Muscle of leg (tissue), 11 donors: ENCODE measurements around the gene YAF2. TPM values are rescaled to one million over a fixed set of nuclear protein-coding genes. Genes with fewer than 3 reads are reported as not detected.
"Not testable (repeated sequence)": the region's sequence is repeated elsewhere in the genome, so short reads cannot be mapped to it uniquely, and the experiment has no call there.

Source experiments
- DNase-seq: peaks from one replicate; pipeline ENCODE4 v3.0.0; 2013
- H3K27ac ChIP-seq: one replicate; pipeline ENCODE4 v1.5.1; 2013; ENCODE audit warnings: mild to moderate bottlenecking, low read length, control low read depth
- H3K27me3 ChIP-seq: one replicate; pipeline ENCODE4 v1.6.1; 2013; ENCODE audit warnings: low read length; ENCODE audit not compliant: control insufficient read depth, insufficient read depth
- H3K36me3 ChIP-seq: one replicate; pipeline ENCODE4 v1.6.1; 2013; ENCODE audit warnings: low read length; ENCODE audit not compliant: control insufficient read depth, insufficient read depth
- H3K4me1 ChIP-seq: one replicate; pipeline ENCODE4 v1.6.1; 2013; ENCODE audit warnings: low read length; ENCODE audit not compliant: control insufficient read depth, insufficient read depth
- H3K4me3 ChIP-seq: one replicate; pipeline ENCODE4 v1.5.1; 2013; ENCODE audit warnings: low read length, control low read depth
- H3K9me3 ChIP-seq: replicated peaks from 2 replicates; pipeline ENCODE4 v1.6.1; 2013; ENCODE audit warnings: low read depth, low read length; ENCODE audit not compliant: control insufficient read depth
- WGBS: methylation state at CpG from one replicate; pipeline ENCODE4 v1.1.5; 2013; ENCODE audit warnings: missing lambda C conversion rate; ENCODE audit not compliant: insufficient coverage; 5-methylcytosine and 5-hydroxymethylcytosine counted together
- polyA plus RNA-seq, 8 donors: library from polyadenylated mRNA; unstranded; fragments of 120-200 nt; gene quantifications; one replicate each; pipeline versions ENCODE4 v1.2.1 to v1.2.3, GENCODE V29; 2013; ENCODE audit warnings: inconsistent platforms in 1 of 8, low replicate concordance in 1 of 8; ENCODE audit not compliant: insufficient read length in 8 of 8, insufficient read depth in 1 of 8
- total RNA-seq: library from RNA; stranded (reverse); fragments of 120-200 nt; gene quantifications from one replicate; pipeline ENCODE4 v1.2.4, GENCODE V29; 2013

Gene YAF2
- total and polyA plus RNA-seq, 9 donors = 21.7 to 33.2 (median 25.1) TPM

GRCh38 chr12:42234970-42235369 is 3.1 kb downstream of the YAF2 start:
- Histone ChIP-seq H3K36me3 (peaks cover 10% of the 10 kb centered on the region), H3K4me1 (peaks cover 10% of the 10 kb centered on the region), H3K27me3 (no peaks in the 10 kb centered on the region), H3K4me3 (no peak overlapping the region), H3K9me3 (no peaks in the 10 kb centered on the region), H3K27ac (no peak overlapping the region)
- peak; percentile 12 for DNase-seq
- no CpG with 5 or more reads among the region's 2 CpGs for WGBS

DNA sequence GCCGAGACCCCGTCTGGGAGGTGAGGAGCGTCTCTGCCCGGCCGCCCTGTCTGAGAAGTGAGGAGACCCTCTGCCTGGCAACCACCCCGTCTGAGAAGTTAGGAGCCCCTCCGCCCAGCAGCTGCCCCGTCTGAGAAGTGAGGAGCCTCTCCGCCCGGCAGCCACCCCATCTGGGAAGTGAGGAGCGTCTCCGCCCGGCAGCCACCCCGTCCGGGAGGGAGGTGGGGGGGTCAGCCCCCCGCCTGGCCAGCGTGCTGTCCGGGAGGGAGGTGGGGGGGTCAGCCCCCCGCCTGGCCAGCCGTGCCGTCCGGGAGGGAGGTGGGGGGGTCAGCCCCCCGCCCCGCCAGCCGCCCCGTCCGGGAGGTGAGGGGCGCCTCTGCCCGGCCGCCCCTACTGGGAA is 10.5 kb downstream of the YAF2 start:
- H3K27ac ChIP-seq, H3K9me3 ChIP-seq, H3K4me3 ChIP-seq, H3K36me3 ChIP-seq, H3K4me1 ChIP-seq, H3K27me3 ChIP-seq, DNase-seq: not testable (repeated sequence)
- 93% methylated on average over 3 of the region's 30 CpGs for WGBS

DNA sequence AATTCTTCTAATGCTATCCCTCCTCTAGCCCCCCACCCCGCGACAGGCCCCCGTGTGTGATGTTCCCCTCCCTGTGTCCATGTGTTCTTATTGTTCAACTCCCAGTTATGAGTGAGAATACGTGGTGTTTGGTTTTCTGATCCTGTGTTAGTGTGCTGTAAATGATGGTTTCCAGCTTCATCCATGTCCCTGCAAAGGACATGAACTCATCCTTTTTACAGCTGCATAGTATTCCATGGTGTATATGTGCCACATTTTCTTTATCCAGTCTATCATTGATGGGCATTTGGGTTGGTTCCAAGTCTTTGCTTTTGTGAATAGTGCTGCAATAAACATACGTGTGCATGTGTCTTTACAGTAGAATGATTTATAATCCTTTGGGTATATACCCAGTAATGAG is 13.5 kb downstream of the YAF2 start:
- DNase-seq, H3K9me3 ChIP-seq, H3K27ac ChIP-seq, H3K4me3 ChIP-seq, H3K27me3 ChIP-seq, H3K36me3 ChIP-seq, H3K4me1 ChIP-seq: not testable (repeated sequence)
- no CpG with 5 or more reads among the region's 5 CpGs for WGBS

DNA sequence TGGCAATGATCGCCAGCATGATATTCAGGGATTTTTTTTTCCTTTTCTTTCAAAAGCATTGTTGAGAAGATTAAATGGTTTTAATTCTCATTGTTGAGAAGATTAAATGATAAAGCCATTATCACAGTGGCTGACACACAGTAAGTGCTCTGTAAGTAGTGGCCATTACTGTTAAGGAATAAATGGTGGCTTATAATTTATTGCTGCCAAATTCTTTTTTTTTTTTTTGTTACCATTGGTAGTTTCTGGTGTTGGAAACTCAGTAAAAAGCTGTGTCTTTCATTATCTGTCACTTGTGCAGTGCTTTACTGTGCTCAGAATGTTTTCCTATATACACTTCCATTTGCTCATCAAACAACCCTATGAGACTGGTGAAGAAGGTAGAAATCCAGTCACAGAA is 15.3 kb downstream of the YAF2 start:
- Histone ChIP-seq H3K36me3 (peaks cover 3% of the 10 kb centered on the region), H3K27ac (no peak overlapping the region), H3K4me3 (no peak overlapping the region), H3K9me3 (peaks cover 4% of the 10 kb centered on the region), H3K27me3 (no peaks in the 10 kb centered on the region), H3K4me1 (no peaks in the 10 kb centered on the region)
- WGBS = no CpG with 5 or more reads among the region's 1 CpG
- no peak for DNase-seq

- H3K36me3 ChIP-seq = peaks cover 3% of the 10 kb centered on the region
- H3K4me3 ChIP-seq = no peak overlapping the region
- H3K9me3 ChIP-seq = peaks cover 4% of the 10 kb centered on the region
- no peak overlapping the region for H3K27ac ChIP-seq
- DNase-seq = no peak
- WGBS = no CpG with 5 or more reads among the region's 2 CpGs
- no peaks in the 10 kb centered on the region for H3K4me1 ChIP-seq
- H3K27me3 ChIP-seq = no peaks in the 10 kb centered on the region
Measured at GRCh38 chr12:42221726-42222125, 16.3 kb downstream of the YAF2 start.

DNA sequence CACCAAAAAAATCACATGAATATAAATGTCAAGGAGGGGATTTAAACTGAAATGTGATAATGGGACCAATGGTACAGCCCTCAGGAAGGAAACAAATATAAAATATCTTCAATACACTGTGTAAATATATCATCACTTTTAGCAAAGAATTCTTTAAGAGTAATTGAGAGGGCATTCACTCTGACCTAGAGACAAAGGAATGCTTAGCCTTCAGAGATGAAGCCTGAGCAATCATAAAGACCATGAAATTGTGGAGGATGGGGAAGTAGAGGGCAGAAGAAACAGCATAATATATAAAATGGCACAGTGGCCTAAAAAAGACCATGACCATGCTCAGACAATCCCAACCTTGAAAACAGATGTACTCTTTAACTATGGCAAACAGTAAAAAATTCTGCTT is 20.4 kb downstream of the YAF2 start:
- no peaks in the 10 kb centered on the region for H3K36me3 ChIP-seq
- no peak for DNase-seq
- H3K9me3 ChIP-seq = no peaks in the 10 kb centered on the region
- H3K4me3 ChIP-seq = no peak overlapping the region
- H3K4me1 ChIP-seq = peaks cover 3% of the 10 kb centered on the region
- H3K27me3 ChIP-seq = no peaks in the 10 kb centered on the region
- no peak overlapping the region for H3K27ac ChIP-seq

DNA sequence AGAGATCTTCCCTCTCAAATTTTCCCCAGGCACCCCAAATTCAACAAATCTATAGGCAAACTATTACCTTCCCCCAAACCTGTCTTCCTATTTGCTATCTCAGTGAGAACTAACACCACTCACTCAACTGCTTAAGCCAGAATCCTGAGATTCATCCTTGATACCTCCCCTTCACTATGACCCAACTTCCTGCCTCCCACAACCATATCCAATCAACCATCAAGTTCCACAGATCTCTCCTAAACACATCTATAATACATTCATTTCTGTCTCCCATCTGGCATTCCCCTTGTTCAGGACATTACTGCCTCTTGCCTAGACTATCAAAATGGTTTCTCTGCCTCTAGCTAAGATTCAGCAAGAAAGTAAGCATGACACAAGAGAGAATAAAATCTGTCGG is 21.3 kb downstream of the YAF2 start:
- no peaks in the 10 kb centered on the region for H3K9me3 ChIP-seq
- H3K4me3 ChIP-seq = no peak overlapping the region
- H3K27me3 ChIP-seq = no peaks in the 10 kb centered on the region
- DNase-seq = no peak
- no peaks in the 10 kb centered on the region for H3K36me3 ChIP-seq
- H3K4me1 ChIP-seq = peaks cover 3% of the 10 kb centered on the region
- WGBS = no CpG with 5 or more reads among the region's 1 CpG
- no peak overlapping the region for H3K27ac ChIP-seq

DNA sequence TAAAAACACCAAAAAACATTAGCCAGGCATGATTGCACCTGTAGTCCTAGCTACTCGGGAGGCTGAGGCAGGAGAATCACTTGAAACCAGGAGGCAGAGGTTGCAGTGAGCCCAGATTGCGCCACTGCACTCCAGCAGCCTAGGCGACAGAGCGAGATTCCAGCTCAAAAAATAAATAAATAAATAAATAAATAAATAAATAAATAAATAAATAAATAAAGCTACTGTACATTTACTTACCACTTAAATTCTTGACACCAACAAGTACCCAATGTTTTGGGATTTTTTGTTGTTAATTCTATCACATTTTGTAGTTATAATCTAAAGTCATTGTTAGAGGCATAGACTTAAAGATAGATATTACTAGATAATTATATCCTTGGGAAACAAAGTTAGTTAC is 22.3 kb downstream of the YAF2 start:
- H3K4me1 ChIP-seq, H3K9me3 ChIP-seq, H3K4me3 ChIP-seq, H3K36me3 ChIP-seq, H3K27ac ChIP-seq, DNase-seq, H3K27me3 ChIP-seq: not testable (repeated sequence)
- WGBS = 100% methylated on average over 1 of the region's 4 CpGs

- WGBS = 46% methylated on average over 2 of the region's 2 CpGs
- peaks cover 3% of the 10 kb centered on the region for H3K4me1 ChIP-seq
- H3K27ac ChIP-seq = no peak overlapping the region
- no peak overlapping the region for H3K4me3 ChIP-seq
- no peaks in the 10 kb centered on the region for H3K9me3 ChIP-seq
- peaks cover 6% of the 10 kb centered on the region for H3K36me3 ChIP-seq
- H3K27me3 ChIP-seq = no peaks in the 10 kb centered on the region
- DNase-seq = peak; percentile 11
Measured at GRCh38 chr12:42213954-42214426, 24.1 kb downstream of the YAF2 start.

DNA sequence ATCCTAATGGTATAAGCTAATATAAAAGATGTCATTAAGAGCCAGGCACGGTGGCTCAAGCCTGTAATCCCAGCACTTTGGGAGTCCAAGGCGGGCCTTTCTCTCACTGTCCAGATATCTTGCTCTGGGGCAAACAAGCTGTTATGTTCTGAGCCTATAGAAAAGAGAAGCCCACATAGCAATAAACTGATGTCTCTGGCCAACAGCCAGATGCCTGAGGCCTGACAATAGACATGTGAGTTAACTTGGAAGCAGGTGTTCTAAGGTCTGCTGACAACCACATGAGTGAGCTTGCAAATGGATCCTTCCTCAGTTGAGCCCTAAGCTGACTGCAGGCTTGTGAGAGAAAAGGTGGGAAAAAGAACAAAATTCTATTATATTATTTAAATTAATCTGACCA is 25.0 kb downstream of the YAF2 start:
- Histone ChIP-seq H3K27me3 (no peaks in the 10 kb centered on the region), H3K27ac (no peak overlapping the region), H3K4me3 (no peak overlapping the region), H3K4me1 (peaks cover 3% of the 10 kb centered on the region), H3K36me3 (peaks cover 6% of the 10 kb centered on the region), H3K9me3 (no peaks in the 10 kb centered on the region)
- WGBS = no CpG with 5 or more reads among the region's 2 CpGs
- DNase-seq = peak; percentile 30

- Histone ChIP-seq H3K27ac (no peak overlapping the region), H3K4me3 (no peak overlapping the region), H3K36me3 (peaks cover 6% of the 10 kb centered on the region), H3K27me3 (no peaks in the 10 kb centered on the region), H3K4me1 (peaks cover 3% of the 10 kb centered on the region), H3K9me3 (no peaks in the 10 kb centered on the region)
- no peak for DNase-seq
- WGBS = no CpG with 5 or more reads among the region's 2 CpGs
Measured at GRCh38 chr12:42208574-42208973, 29.5 kb downstream of the YAF2 start.
